Trophoblast cell (in vitro differentiated cells and primary cell): Measurements from ENCODE around the gene RFX3.
A peak's percentile ranks its signal among the peaks of the same experiment; 100 is the strongest.

Experiments used
- DNase-seq, 2 donors: peaks; one replicate each; pipeline ENCODE4 v3.0.0-alpha.2; 2016
- H2AFZ ChIP-seq: 2 replicates; pipeline ENCODE4 v1.6.1; 2013; ENCODE audit warnings: low read length, moderate library complexity, mild to moderate bottlenecking; ENCODE audit not compliant: insufficient read depth, poor library complexity
- H2AK5ac ChIP-seq: 2 replicates; pipeline ENCODE4 v1.6.1; 2013; ENCODE audit warnings: mild to moderate bottlenecking, low read length
- H2BK120ac ChIP-seq: 2 replicates; pipeline ENCODE4 v1.6.1; 2013; ENCODE audit warnings: low read length, mild to moderate bottlenecking, moderate library complexity; ENCODE audit not compliant: insufficient read depth, poor library complexity
- H2BK12ac ChIP-seq: 2 replicates; pipeline ENCODE4 v1.6.1; 2013; ENCODE audit warnings: mild to moderate bottlenecking, low read length, moderate library complexity
- H2BK5ac ChIP-seq: 2 replicates; pipeline ENCODE4 v1.6.1; 2013; ENCODE audit warnings: low read length, low read depth, moderate library complexity, mild to moderate bottlenecking; ENCODE audit not compliant: poor library complexity
- H3K14ac ChIP-seq: 2 replicates; pipeline ENCODE4 v1.6.1; 2013; ENCODE audit warnings: mild to moderate bottlenecking, low read length
- H3K18ac ChIP-seq: 2 replicates; pipeline ENCODE4 v1.6.1; 2013; ENCODE audit warnings: mild to moderate bottlenecking, low read length
- H3K23ac ChIP-seq: 2 replicates; pipeline ENCODE4 v1.6.1; 2013; ENCODE audit warnings: low read length
- H3K27ac ChIP-seq: 2 replicates; pipeline ENCODE4 v1.5.1; 2013; ENCODE audit warnings: low read depth, mild to moderate bottlenecking, inconsistent platforms, low read length, moderate library complexity
- H3K27me3 ChIP-seq: 2 replicates; pipeline ENCODE4 v1.6.1; 2013; ENCODE audit warnings: inconsistent platforms, mild to moderate bottlenecking, low read length, moderate library complexity; ENCODE audit not compliant: insufficient read depth
- H3K36me3 ChIP-seq, 2 experiments: 1 replicate in 1 of 2; 2 replicates in 1 of 2; pipeline ENCODE4 v1.6.1; 2013; ENCODE audit warnings: low read length in 2 of 2, mild to moderate bottlenecking in 2 of 2, moderate library complexity in 1 of 2; ENCODE audit not compliant: insufficient read depth in 2 of 2, control insufficient read depth in 1 of 2
- H3K4ac ChIP-seq: 2 replicates; pipeline ENCODE4 v1.6.1; 2013; ENCODE audit warnings: low read depth, mild to moderate bottlenecking, low read length, moderate library complexity
- H3K4me1 ChIP-seq, 2 experiments: 1 replicate in 1 of 2; 2 replicates in 1 of 2; pipeline ENCODE4 v1.6.1; 2013; ENCODE audit warnings: low read length in 2 of 2, mild to moderate bottlenecking in 2 of 2, moderate library complexity in 1 of 2; ENCODE audit not compliant: insufficient read depth in 2 of 2, control insufficient read depth in 1 of 2
- H3K4me2 ChIP-seq: 2 replicates; pipeline ENCODE4 v1.6.1; 2013; ENCODE audit warnings: inconsistent platforms, mild to moderate bottlenecking, low read length, moderate library complexity
- H3K4me3 ChIP-seq: 2 replicates; pipeline ENCODE4 v1.5.1; 2013; ENCODE audit warnings: mild to moderate bottlenecking, low read depth, low read length, inconsistent platforms
- H3K79me1 ChIP-seq: one replicate; pipeline ENCODE4 v1.6.1; 2013; ENCODE audit warnings: low read length
- H3K79me2 ChIP-seq: 2 replicates; pipeline ENCODE4 v1.6.1; 2013; ENCODE audit warnings: low read length, mild to moderate bottlenecking; ENCODE audit not compliant: control insufficient read depth, insufficient read depth, poor library complexity
- H3K9ac ChIP-seq: 2 replicates; pipeline ENCODE4 v1.6.1; 2013; ENCODE audit warnings: mild to moderate bottlenecking, low read length
- H3K9me3 ChIP-seq: 2 replicates; pipeline ENCODE4 v1.6.1; 2013; ENCODE audit warnings: low read depth, mild to moderate bottlenecking, control low read depth, inconsistent platforms, low read length; ENCODE audit not compliant: insufficient read depth
- H4K12ac ChIP-seq: 2 replicates; pipeline ENCODE4 v1.6.1; 2013; ENCODE audit warnings: low read depth, mild to moderate bottlenecking, low read length, moderate library complexity
- H4K8ac ChIP-seq: 2 replicates; pipeline ENCODE4 v1.6.1; 2013; ENCODE audit warnings: low read depth, mild to moderate bottlenecking, low read length, moderate library complexity
- H4K91ac ChIP-seq: one replicate; pipeline ENCODE4 v1.6.1; 2013; ENCODE audit warnings: low read depth, mild to moderate bottlenecking, low read length, moderate library complexity
- WGBS: extraction: QIAGEN DNeasy Blood & Tissue Kit; methylation state at CpG from one replicate; pipeline ENCODE4 v1.1.7; 2013; ENCODE audit warnings: missing lambda C conversion rate; ENCODE audit not compliant: insufficient read length, insufficient coverage; ENCODE audit errors: extremely low coverage; 5-methylcytosine and 5-hydroxymethylcytosine counted together

The RFX3 gene

GRCh38 chr9:3534614-3535404 is 9.0 kb upstream of the RFX3 start:
- H3K4ac ChIP-seq: no peak overlapping the region
- H3K4me2 ChIP-seq: no peak overlapping the region
- WGBS: 100% methylated on average over 1 of the region's 6 CpGs
- no peak overlapping the region for H4K91ac ChIP-seq
- H3K9me3 ChIP-seq: no peaks in the 10 kb centered on the region
- no peak overlapping the region for H2AK5ac ChIP-seq
- no peak overlapping the region for H4K12ac ChIP-seq
- no peaks in the 10 kb centered on the region for H3K27me3 ChIP-seq
- H4K8ac ChIP-seq: no peak overlapping the region
- H3K9ac ChIP-seq: no peak overlapping the region
- no peaks in the 10 kb centered on the region for H3K79me1 ChIP-seq
- no peak overlapping the region for H2BK120ac ChIP-seq
- H3K23ac ChIP-seq: no peak overlapping the region
- no peaks in the 10 kb centered on the region for H3K4me1 ChIP-seq
- no peaks in the 10 kb centered on the region for H3K79me2 ChIP-seq
- peaks cover 0 to 2% of the 10 kb centered on the region in 2 experiments for H3K36me3 ChIP-seq
- no peak overlapping the region for H3K18ac ChIP-seq
- no peak for DNase-seq
- H3K27ac ChIP-seq: no peak overlapping the region
- no peak overlapping the region for H2BK5ac ChIP-seq
- H3K4me3 ChIP-seq: no peak overlapping the region
- H2AFZ ChIP-seq: no peak overlapping the region
- H3K14ac ChIP-seq: no peak overlapping the region
- H2BK12ac ChIP-seq: no peak overlapping the region

DNA sequence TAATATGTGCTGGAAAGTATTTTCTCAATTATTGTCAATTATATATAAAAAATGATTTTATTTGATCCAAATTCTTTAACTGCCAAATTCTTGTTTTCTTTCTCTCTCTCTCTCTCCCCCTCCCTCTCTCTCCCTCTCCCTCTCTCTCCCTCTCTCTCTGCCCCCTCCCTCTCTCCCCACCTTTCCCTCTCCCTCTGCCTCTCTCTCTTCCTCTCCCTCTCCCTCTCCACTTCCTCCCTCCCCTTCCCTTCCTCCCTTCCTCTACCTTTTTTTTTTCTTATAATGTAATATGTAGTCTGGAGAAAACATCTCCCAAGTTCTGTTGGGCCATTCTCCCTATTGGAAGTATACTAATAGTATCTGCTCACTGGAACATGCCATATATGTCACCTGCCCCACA is 6.4 kb upstream of the RFX3 start:
- no peak for DNase-seq
- no peak overlapping the region for H2BK5ac ChIP-seq
- H2AFZ ChIP-seq: no peak overlapping the region
- no peak overlapping the region for H3K4me2 ChIP-seq
- H3K4ac ChIP-seq: no peak overlapping the region
- peaks cover 0 to 2% of the 10 kb centered on the region in 2 experiments for H3K4me1 ChIP-seq
- H3K9me3 ChIP-seq: no peaks in the 10 kb centered on the region
- no peak overlapping the region for H3K9ac ChIP-seq
- H2BK120ac ChIP-seq: no peak overlapping the region
- no peak overlapping the region for H4K8ac ChIP-seq
- H3K23ac ChIP-seq: no peak overlapping the region
- peaks cover 0 to 2% of the 10 kb centered on the region in 2 experiments for H3K36me3 ChIP-seq
- H3K14ac ChIP-seq: no peak overlapping the region
- H4K12ac ChIP-seq: no peak overlapping the region
- H3K27me3 ChIP-seq: no peaks in the 10 kb centered on the region
- H2AK5ac ChIP-seq: no peak overlapping the region
- no peak overlapping the region for H4K91ac ChIP-seq
- H3K79me2 ChIP-seq: no peaks in the 10 kb centered on the region
- no peak overlapping the region for H2BK12ac ChIP-seq
- no peak overlapping the region for H3K27ac ChIP-seq
- no peaks in the 10 kb centered on the region for H3K79me1 ChIP-seq
- no peak overlapping the region for H3K18ac ChIP-seq
- H3K4me3 ChIP-seq: no peak overlapping the region

DNA sequence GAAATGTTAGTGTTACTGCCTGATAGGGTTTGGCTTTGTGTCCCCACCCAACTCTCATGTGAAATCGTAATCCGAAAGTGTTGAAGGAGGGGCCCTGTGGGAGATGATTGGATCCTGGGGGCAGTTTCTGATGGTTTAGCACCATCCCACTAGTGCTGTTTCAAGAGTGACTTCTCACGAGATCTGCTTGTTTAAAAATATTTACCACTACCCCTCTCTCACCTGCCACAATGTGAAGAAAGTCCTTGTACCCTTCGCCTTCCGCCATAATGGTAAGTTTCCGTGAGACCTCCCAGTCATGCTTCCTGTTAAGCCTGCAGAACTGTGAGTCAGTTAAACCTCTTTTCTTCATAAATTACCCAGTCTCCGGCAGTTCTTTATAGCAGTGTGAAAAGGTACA is 2.6 kb upstream of the RFX3 start:
- Histone ChIP-seq H2BK5ac (no peak overlapping the region), H3K79me1 (peaks cover 10% of the 10 kb centered on the region), H3K27me3 (no peaks in the 10 kb centered on the region), H3K9me3 (no peaks in the 10 kb centered on the region), H3K79me2 (peaks cover 10% of the 10 kb centered on the region), H3K9ac (no peak overlapping the region), H3K4ac (no peak overlapping the region), H4K8ac (no peak overlapping the region), H3K14ac (no peak overlapping the region), H3K36me3 (peaks cover 0 to 2% of the 10 kb centered on the region in 2 experiments), H2BK120ac (no peak overlapping the region), H2BK12ac (no peak overlapping the region), H3K18ac (no peak overlapping the region), H3K4me1 (peaks cover 0 to 4% of the 10 kb centered on the region in 2 experiments), H3K27ac (no peak overlapping the region), H3K4me3 (no peak overlapping the region), H2AFZ (no peak overlapping the region), H4K12ac (no peak overlapping the region), H2AK5ac (no peak overlapping the region), H3K4me2 (no peak overlapping the region), H4K91ac (no peak overlapping the region), H3K23ac (no peak overlapping the region)
- no peak for DNase-seq
- no CpG with 5 or more reads among the region's 7 CpGs for WGBS

- H2AK5ac ChIP-seq: peak overlapping the region; percentile 13
- DNase-seq: peak in 1 of 2 donors; percentile 28
- H3K27ac ChIP-seq: peak overlapping the region; percentile 100
- H3K23ac ChIP-seq: no peak overlapping the region
- no peaks in the 10 kb centered on the region for H3K9me3 ChIP-seq
- H3K9ac ChIP-seq: peak overlapping the region; percentile 97
- no CpG with 5 or more reads among the region's 19 CpGs for WGBS
- no peak overlapping the region for H2BK120ac ChIP-seq
- no peak overlapping the region for H2BK12ac ChIP-seq
- peak overlapping the region; percentile 21 for H3K4ac ChIP-seq
- peaks cover 0 to 4% of the 10 kb centered on the region in 2 experiments for H3K4me1 ChIP-seq
- H3K27me3 ChIP-seq: no peaks in the 10 kb centered on the region
- peak overlapping the region; percentile 100 for H4K91ac ChIP-seq
- peaks cover 10% of the 10 kb centered on the region for H3K79me2 ChIP-seq
- peak overlapping the region; percentile 99 for H4K8ac ChIP-seq
- H2BK5ac ChIP-seq: peak overlapping the region; percentile 93
- peak overlapping the region; percentile 93 for H4K12ac ChIP-seq
- H3K79me1 ChIP-seq: peaks cover 10% of the 10 kb centered on the region
- H2AFZ ChIP-seq: peak overlapping the region; percentile 7
- H3K4me2 ChIP-seq: peak overlapping the region; percentile 90
- H3K4me3 ChIP-seq: peak overlapping the region; percentile 93
- peak overlapping the region; percentile 97 for H3K14ac ChIP-seq
- peaks cover 0 to 2% of the 10 kb centered on the region in 2 experiments for H3K36me3 ChIP-seq
- H3K18ac ChIP-seq: peak overlapping the region; percentile 98
Observed at GRCh38 chr9:3526997-3527940, 1.5 kb upstream of the RFX3 start.
